Upper lobe of left lung (tissue), 4 donors: ENCODE measurements around the gene RIN3.

Experiments
- POLR2A ChIP-seq, 4 donors: fragments of 450-650 bp; IDR thresholded peaks; one replicate each; pipeline ENCODE4 v1.5.1; 2016 to 2017; ENCODE audit warnings: antibody characterized with exemption in 4 of 4, mild to moderate bottlenecking in 2 of 4
- POLR2AphosphoS5 ChIP-seq, 2 donors: sonication (generic); formaldehyde crosslinking; IDR thresholded peaks; one replicate each; pipeline ENCODE4 v1.5.1; 2017; ENCODE audit warnings: antibody characterized with exemption in 2 of 2

- TF ChIP-seq POLR2A (IDR thresholded peaks at IDR 0.05) (no peak), POLR2AphosphoS5 (IDR thresholded peaks at IDR 0.05) (no peak)
Measured at GRCh38 chr14:92658160-92658559, 144.6 kb downstream of the RIN3 start.
